Fibroblast of villous mesenchyme (primary cell): ENCODE measurements around the gene BAMBI. TPM values are rescaled to one million over a fixed set of nuclear protein-coding genes. Genes with fewer than 3 reads are reported as not detected.
"Not testable (repeated sequence)": the region's sequence is repeated elsewhere in the genome, so short reads cannot be mapped to it uniquely, and the experiment has no call there.

ENCODE experiments used
- DNase-seq: peaks from one replicate; pipeline ENCODE4 v3.0.0-alpha.2; 2010; ENCODE audit warnings: low read depth
- H3K4me3 ChIP-seq: 2 replicates; pipeline ENCODE4 v1.5.1; 2011; ENCODE audit warnings: low read depth, mild to moderate bottlenecking, low read length
- CTCF ChIP-seq: IDR thresholded peaks from 2 replicates; pipeline ENCODE4 v1.5.1; 2012; ENCODE audit warnings: low read depth, mild to moderate bottlenecking, low read length; ENCODE audit not compliant: insufficient read depth
- total RNA-seq: library from RNA; depleted of rRNA; stranded (reverse); fragments of >200 nt; gene quantifications from 2 replicates; pipeline ENCODE4 v1.2.3, GENCODE V29; 2012

BAMBI gene
- total RNA-seq, 1 donor, result 25.9 TPM

GRCh38 chr10:28638392-28638791, 38.9 kb upstream of the BAMBI start:
- H3K4me3 ChIP-seq, result no peak overlapping the region
- DNase-seq, result no peak
- TF ChIP-seq CTCF, result no peak

- TF ChIP-seq CTCF, result no peak
- H3K4me3 ChIP-seq, result no peak overlapping the region
- DNase-seq, result no peak
Observed at GRCh38 chr10:28640551-28640950, 36.8 kb upstream of the BAMBI start.

GRCh38 chr10:28644647-28645046, 32.7 kb upstream of the BAMBI start:
- TF ChIP-seq CTCF, result no peak
- no peak overlapping the region for H3K4me3 ChIP-seq
- no peak for DNase-seq

- H3K4me3 ChIP-seq, result no peak overlapping the region
- DNase-seq, result no peak
Observed at GRCh38 chr10:28652106-28652505, 25.2 kb upstream of the BAMBI start.

GRCh38 chr10:28652703-28653102, 24.6 kb upstream of the BAMBI start:
- no peak overlapping the region for H3K4me3 ChIP-seq
- no peak for TF ChIP-seq CTCF
- DNase-seq, result no peak

More at GRCh38 chr10:28652106-28652505, 25.2 kb upstream of the BAMBI start:
- TF ChIP-seq CTCF, result no peak

- H3K4me3 ChIP-seq, result not testable (repeated sequence)
Observed at GRCh38 chr10:28658824-28659223, 18.5 kb upstream of the BAMBI start.

GRCh38 chr10:28661035-28661434, 16.3 kb upstream of the BAMBI start:
- H3K4me3 ChIP-seq, result no peak overlapping the region
- no peak for TF ChIP-seq CTCF
- DNase-seq, result peak; percentile 79

More at GRCh38 chr10:28658824-28659223, 18.5 kb upstream of the BAMBI start:
- DNase-seq, result not testable (repeated sequence)
